GM19452 (cell line): ENCODE measurements around the gene TIMELESS.
"Not testable (repeated sequence)": the region's sequence is repeated elsewhere in the genome, so short reads cannot be mapped to it uniquely, and the experiment has no call there.

Experiments
- ATAC-seq: cut with Tn5 transposase; IDR thresholded peaks from one replicate; pipeline ENCODE4 v1.9.1; 2021; ENCODE audit not compliant: unreplicated experiment

Gene TIMELESS

GRCh38 chr12:56448860-56449621 is at the start of gene TIMELESS:
TIMELESS (minus strand) TSS chr12:56449426; CDS start chr12:56434170, 15,256 bp downstream.
- peak; percentile 97 for ATAC-seq

GRCh38 chr12:56498126-56498902 is 49.1 kb upstream of the TIMELESS start:
- ATAC-seq = not testable (repeated sequence)

GRCh38 chr12:56496704-56497103 is 47.5 kb upstream of the TIMELESS start:
- ATAC-seq = not testable (repeated sequence)

GRCh38 chr12:56494481-56494880 is 45.3 kb upstream of the TIMELESS start:
- ATAC-seq = not testable (repeated sequence)

GRCh38 chr12:56494106-56494415 is 44.8 kb upstream of the TIMELESS start:
- not testable (repeated sequence) for ATAC-seq

GRCh38 chr12:56493409-56494105 is 44.3 kb upstream of the TIMELESS start:
- ATAC-seq = not testable (repeated sequence)

- ATAC-seq = no peak
Measured at GRCh38 chr12:56490360-56490759, 41.1 kb upstream of the TIMELESS start.

- ATAC-seq = peak; percentile 88
Measured at GRCh38 chr12:56488041-56488955, 39.1 kb upstream of the TIMELESS start, which contains the start of gene GLS2. GLS2 (minus strand) TSS chr12:56488161; CDS start chr12:56488118, 43 bp downstream.

- peak; percentile 37 for ATAC-seq
Measured at GRCh38 chr12:56487448-56488040, 38.3 kb upstream of the TIMELESS start.

- ATAC-seq = no peak
Measured at GRCh38 chr12:56486694-56487093, 37.5 kb upstream of the TIMELESS start.

GRCh38 chr12:56484566-56484965 is 35.3 kb upstream of the TIMELESS start:
- ATAC-seq = no peak

GRCh38 chr12:56479625-56480024 is 30.4 kb upstream of the TIMELESS start:
- no peak for ATAC-seq

- no peak for ATAC-seq
Measured at GRCh38 chr12:56477521-56478225, 28.4 kb upstream of the TIMELESS start.

- ATAC-seq = no peak
Measured at GRCh38 chr12:56476972-56477432, 27.8 kb upstream of the TIMELESS start.

GRCh38 chr12:56476143-56476542 is 26.9 kb upstream of the TIMELESS start:
- ATAC-seq = no peak

GRCh38 chr12:56474389-56474788 is 25.2 kb upstream of the TIMELESS start:
- no peak for ATAC-seq

GRCh38 chr12:56469007-56469930 is 20.0 kb upstream of the TIMELESS start:
- ATAC-seq = no peak
